Neural progenitor cell (in vitro differentiated cells): ENCODE measurements around the gene LINC00237.

Experiments used
- CTCF ChIP-seq: fragments of 200-600 bp; sonication (generic); IDR thresholded peaks from 2 replicates; pipeline ENCODE4 v1.5.1; 2017; ENCODE audit warnings: antibody characterized with exemption, mild to moderate bottlenecking
- EZH2 ChIP-seq: fragments of 200-600 bp; sonication (generic); IDR thresholded peaks from 2 replicates; pipeline ENCODE4 v1.6.1; 2017; ENCODE audit warnings: antibody characterized with exemption, mild to moderate bottlenecking, moderate library complexity

- no peak for TF ChIP-seq CTCF
- no peak for TF ChIP-seq EZH2
Measured at GRCh38 chr20:21109144-21109543, 3.0 kb upstream of the LINC00237 start.
